ENCODE data around the gene LRP1-AS.
A peak's percentile ranks its signal among the peaks of the same experiment; 100 is the strongest.

The LRP1-AS gene

DNA sequence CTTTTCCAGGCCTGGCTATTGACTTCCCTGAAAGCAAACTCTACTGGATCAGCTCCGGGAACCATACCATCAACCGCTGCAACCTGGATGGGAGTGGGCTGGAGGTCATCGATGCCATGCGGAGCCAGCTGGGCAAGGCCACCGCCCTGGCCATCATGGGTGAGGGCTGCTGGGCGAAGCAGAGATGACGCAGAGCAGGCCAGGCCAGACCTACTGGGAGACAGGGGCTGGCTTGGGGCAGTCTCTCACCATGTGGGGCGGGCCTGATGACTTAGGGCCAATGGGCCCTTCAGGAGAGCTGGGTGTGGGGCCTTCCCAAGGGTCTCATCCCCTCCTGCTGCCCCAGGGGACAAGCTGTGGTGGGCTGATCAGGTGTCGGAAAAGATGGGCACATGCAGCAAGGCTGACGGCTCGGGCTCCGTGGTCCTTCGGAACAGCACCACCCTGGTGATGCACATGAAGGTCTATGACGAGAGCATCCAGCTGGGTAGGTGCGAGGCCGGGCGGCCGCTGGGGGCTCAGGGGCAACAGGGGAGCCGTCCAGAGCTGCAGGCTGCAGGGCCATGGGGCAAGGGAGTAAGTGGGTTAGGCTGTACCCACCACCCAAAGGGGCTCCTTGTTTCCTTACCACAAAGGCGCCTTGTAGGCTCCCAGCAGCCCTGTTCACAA, 33.0 kb upstream of the LRP1-AS start:
- DNase-seq (ENCODE audit: low read depth, low spot score), result no peak

DNA sequence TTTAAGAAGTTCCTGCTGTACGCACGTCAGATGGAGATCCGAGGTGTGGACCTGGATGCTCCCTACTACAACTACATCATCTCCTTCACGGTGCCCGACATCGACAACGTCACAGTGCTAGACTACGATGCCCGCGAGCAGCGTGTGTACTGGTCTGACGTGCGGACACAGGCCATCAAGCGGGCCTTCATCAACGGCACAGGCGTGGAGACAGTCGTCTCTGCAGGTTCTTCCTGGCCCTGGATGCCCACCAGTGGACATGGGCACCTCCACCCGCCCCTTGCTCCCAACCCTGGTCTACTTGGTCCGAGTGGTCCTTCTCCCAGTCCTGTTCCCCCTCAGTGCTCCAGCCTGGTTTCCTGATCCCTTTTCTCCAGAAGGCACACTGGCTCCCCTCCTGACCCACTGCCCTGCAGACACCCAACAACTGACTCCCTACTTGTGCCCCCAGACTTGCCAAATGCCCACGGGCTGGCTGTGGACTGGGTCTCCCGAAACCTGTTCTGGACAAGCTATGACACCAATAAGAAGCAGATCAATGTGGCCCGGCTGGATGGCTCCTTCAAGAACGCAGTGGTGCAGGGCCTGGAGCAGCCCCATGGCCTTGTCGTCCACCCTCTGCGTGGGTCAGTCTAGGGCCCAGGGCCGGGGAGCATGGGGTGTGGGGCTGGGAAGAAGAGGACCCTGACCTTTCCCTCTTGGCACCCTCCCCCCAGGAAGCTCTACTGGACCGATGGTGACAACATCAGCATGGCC, 32.1 kb upstream of the LRP1-AS start:
- no peak for DNase-seq (ENCODE audit: low read depth, low spot score)

DNA sequence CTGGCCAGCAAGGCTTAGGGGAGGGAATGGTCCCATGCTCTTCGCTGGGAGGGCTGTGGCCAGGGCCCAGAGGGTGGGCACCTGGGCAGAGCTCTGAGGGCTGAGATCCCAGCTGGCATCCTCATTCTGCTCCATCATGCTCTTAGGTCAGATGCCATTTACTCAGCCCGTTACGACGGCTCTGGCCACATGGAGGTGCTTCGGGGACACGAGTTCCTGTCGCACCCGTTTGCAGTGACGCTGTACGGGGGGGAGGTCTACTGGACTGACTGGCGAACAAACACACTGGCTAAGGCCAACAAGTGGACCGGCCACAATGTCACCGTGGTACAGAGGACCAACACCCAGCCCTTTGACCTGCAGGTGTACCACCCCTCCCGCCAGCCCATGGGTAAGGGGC, 30.8 kb upstream of the LRP1-AS start:
- DNase-seq (ENCODE audit: low read depth, low spot score), result no peak

DNA sequence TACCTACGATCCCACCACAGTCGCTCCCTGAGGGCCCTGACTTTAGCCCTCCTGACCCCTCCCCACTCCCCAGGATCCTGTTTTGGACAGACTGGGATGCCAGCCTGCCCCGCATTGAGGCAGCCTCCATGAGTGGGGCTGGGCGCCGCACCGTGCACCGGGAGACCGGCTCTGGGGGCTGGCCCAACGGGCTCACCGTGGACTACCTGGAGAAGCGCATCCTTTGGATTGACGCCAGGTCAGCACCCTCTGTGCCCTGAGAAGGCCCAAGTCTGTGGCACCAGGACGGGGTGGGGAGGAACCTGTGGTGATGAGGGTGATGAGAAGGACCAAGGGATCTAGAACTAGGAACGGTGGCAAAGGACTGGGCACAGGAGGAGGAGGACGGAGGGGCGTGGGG, 29.9 kb upstream of the LRP1-AS start:
- no peak for DNase-seq (ENCODE audit: low read depth, low spot score)

DNA sequence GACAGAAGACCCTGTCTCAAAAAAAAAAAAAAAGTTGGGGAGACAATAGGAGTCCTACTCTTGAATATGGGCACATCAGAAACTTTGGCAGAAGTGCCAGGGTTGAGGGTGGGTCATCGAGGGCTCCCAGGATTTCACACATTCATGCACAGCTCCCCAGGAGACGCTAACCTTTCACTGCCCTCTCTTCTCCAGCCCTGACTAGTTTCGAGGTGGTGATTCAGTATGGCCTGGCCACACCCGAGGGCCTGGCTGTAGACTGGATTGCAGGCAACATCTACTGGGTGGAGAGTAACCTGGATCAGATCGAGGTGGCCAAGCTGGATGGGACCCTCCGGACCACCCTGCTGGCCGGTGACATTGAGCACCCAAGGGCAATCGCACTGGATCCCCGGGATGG, 29.4 kb upstream of the LRP1-AS start:
- no peak for DNase-seq (ENCODE audit: low read depth, low spot score)

DNA sequence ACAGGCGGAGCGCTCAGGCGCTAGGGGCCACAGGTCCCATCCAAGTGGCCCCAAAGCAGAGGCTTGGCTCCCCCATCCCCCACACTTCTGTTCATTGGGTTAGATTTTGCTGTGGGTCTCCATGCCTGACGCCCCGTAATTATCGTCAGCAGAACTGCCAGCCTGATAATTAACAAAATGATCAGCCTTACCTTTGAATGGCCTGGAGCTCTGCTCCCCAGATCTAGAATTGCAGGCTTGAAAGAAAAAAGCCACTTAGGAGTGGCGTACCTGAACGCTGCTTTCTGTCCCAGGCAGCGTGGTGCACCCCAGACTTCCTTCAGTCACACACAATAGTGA, 28.7 kb upstream of the LRP1-AS start:
- no peak for DNase-seq (ENCODE audit: low read depth, low spot score)

DNA sequence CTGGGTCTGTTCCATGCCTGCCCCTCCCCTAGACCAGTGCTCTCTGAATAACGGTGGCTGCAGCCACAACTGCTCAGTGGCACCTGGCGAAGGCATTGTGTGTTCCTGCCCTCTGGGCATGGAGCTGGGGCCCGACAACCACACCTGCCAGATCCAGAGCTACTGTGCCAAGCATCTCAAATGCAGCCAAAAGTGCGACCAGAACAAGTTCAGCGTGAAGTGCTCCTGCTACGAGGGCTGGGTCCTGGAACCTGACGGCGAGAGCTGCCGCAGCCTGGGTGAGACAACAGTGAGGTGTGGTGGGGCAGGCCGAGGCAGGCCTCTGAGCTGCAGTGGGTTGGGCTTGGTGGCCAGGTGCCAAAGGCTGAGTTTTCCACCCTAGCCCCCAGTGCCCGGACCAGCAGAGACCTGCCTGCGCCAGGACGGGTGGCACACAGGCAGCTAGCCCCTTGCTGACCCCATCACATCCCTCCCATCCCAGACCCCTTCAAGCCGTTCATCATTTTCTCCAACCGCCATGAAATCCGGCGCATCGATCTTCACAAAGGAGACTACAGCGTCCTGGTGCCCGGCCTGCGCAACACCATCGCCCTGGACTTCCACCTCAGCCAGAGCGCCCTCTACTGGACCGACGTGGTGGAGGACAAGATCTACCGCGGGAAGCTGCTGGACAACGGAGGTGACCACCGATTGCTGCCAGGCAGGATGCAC, 28.2 kb upstream of the LRP1-AS start:
- DNase-seq (ENCODE audit: low read depth, low spot score), result peak; percentile 76

DNA sequence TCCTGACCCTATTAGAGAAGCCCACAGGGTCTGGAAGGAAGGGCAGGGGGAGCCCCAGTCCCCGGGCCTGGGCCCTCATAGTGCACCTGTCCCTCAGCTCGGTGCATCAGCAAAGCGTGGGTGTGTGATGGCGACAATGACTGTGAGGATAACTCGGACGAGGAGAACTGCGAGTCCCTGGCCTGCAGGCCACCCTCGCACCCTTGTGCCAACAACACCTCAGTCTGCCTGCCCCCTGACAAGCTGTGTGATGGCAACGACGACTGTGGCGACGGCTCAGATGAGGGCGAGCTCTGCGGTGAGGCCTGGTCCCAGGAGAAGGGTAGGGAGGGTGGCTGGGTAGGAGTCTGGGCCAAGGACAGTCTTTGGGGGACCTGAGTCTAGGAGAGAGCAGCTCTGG, 26.3 kb upstream of the LRP1-AS start:
- DNase-seq (ENCODE audit: low read depth, low spot score), result no peak

DNA sequence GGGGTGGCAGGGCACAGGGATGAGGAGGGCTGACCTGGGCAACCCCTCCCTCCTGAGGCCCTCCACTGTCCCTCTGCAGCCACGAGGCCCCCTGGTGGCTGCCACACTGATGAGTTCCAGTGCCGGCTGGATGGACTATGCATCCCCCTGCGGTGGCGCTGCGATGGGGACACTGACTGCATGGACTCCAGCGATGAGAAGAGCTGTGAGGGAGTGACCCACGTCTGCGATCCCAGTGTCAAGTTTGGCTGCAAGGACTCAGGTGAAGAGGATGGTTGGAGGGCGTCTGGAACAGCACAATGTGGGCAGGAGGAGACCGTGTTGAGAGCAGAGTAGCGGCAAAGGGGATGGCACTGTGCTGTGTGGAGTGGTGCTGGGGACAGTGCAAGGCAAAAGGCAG, 25.7 kb upstream of the LRP1-AS start:
- peak; percentile 35 for DNase-seq (ENCODE audit: low read depth, low spot score)

DNA sequence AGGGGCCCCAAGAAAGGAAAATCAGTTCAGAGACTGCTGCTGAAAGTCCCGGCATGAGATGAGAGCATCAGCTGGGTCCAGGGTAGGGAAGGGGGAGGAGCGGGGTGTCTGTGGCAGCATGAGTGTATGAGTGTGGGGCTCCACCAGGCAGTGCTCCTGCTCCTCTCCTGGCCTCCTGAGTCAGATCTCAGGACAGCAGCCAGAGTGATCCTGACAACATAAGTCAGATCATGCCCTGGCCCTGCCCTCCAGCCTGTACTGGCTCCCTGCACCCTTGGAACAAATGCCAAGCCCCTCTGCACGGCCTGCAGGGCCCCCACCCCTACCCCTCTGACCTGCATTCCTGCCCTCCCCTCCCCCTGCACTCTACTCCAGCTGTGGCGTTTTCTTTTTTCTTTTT, 24.2 kb upstream of the LRP1-AS start:
- peak; percentile 29 for DNase-seq (ENCODE audit: low read depth, low spot score)

DNA sequence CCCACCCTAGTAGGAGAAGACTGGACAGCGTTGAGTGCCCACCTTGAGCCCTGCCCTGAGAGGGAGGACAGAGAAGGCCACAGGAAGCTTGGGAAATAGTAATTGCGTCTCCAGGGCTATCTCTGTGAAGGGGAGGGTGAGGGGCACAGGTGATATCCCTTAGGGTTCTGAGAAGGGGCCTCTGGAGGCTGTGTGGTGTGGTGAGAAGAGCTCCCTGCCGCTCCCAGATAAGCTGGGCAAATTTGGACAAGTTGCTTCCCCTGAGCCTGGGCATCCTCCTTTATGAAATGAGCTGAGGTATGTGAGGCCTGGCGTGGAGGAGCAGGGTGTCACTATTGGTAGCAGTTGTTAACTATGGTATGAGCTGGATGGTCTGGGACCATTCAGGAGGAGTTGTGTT, 23.5 kb upstream of the LRP1-AS start:
- DNase-seq (ENCODE audit: low read depth, low spot score), result no peak

DNA sequence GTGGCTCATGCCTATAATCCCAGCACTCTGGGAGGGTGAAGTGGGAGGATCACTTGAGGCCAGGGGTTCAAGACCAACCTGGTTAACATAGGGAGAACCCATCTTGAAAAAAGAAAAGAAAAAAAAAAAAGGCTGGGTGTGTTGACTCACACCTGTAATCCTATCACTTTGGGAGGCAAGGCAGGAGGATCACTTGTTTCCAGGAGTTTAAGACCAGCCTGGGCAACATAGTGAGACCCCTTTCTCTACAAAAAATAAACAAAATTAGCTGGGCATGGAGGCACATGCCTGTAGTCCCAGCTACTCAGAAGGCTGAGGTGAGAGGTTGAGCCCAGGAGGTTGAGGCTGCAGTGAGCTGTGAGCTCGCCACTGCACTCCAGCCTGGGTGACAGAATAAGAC, 23.0 kb upstream of the LRP1-AS start:
- DNase-seq (ENCODE audit: low read depth, low spot score), result no peak

DNA sequence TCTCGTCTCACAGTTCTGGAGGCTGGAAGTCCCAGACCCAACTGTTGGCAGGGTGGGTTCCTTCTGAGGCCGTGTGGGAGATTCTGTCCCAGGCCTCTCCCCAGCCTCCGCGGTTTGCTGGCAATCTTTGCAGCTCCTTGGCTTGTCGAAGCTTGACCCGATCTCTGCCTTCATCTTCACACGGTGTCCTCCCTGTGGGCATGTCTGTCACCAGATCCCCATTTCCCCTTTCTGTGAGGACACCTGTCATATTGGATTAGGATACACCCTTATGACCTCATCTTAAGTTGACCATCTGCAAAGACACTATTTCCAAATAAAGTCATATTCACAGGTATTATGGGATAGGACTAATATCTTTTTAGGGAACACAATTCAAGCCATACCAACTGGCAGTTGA, 22.6 kb upstream of the LRP1-AS start:
- no peak for DNase-seq (ENCODE audit: low read depth, low spot score)

DNA sequence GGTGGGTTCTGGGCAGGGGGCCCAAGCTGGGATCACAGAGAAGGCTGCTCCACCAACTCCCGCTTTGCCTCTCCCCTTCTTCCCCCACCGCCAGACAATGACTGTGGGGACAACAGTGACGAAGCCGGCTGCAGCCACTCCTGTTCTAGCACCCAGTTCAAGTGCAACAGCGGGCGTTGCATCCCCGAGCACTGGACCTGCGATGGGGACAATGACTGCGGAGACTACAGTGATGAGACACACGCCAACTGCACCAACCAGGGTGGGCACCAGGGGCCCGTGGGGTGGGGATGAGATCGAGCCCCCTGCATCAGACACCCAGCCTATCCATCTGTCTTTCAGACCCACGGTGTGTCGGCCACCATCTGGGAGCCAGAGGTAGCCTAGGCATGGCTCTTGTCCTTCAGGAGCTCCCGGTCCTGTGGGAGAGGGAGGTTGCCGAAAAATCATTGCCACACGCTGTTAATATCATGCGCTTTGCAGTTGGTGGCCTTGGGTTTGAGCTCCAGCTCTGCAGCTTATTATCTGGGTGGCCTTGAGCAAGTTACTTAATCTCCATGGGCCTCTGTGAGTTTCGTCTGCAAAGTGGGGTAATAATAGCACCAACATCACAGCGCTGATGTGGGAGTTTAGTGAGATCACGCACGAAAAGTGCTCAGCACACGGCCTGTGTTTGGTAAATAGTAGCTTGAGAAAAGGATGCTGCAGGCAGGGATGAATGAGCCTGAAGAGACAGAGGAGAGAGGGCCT, 21.8 kb upstream of the LRP1-AS start:
- DNase-seq (ENCODE audit: low read depth, low spot score), result no peak

DNA sequence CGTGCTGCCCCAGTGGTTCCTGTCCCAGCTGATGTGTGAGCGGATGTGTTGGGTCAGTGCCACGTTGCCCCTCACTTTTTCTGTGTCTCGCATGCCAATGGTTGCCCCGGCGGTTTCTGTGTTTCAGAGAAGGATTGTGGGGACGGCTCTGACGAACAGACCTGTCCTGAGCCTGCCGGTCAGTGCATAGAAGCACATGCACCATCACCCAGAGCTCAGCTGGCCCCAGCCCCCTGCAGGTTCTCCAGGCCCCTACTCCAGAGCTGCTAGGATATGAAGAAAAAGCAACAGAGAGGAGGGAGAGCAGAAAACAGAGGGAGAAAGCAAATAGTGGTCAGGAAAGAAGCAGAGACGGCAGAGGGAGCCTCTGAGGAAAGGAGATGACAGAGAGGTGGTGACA, 20.6 kb upstream of the LRP1-AS start:
- no peak for DNase-seq (ENCODE audit: low read depth, low spot score)

DNA sequence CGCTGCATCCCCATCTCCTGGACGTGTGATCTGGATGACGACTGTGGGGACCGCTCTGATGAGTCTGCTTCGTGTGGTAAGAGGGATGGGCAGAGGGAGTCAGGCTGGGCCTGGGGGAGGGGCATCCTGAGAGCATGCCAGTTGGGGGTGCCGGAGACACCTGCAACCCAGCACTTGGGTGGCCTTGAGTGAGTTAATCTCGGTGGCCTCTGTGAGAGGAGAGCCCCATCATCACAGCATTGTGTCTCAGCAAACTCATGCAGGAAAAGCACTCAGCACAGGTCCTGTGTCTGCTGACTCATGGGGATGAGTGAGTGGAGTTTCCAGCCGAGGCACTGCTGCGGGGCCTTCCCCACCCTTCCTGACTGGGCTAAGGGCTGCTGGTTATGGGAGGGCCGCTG, 19.6 kb upstream of the LRP1-AS start:
- DNase-seq (ENCODE audit: low read depth, low spot score), result peak; percentile 66

DNA sequence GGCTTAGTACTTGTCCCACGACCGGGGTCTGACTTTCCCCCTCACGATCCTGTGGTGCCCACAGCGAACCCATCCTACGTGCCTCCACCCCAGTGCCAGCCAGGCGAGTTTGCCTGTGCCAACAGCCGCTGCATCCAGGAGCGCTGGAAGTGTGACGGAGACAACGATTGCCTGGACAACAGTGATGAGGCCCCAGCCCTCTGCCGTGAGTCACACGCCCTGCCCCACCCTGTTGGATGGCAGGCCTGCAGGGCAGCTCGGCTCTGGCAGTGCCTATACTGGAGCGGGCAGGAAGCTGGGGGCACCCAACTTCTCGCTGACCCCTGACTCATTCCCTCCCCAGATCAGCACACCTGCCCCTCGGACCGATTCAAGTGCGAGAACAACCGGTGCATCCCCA, 18.3 kb upstream of the LRP1-AS start:
- no peak for DNase-seq (ENCODE audit: low read depth, low spot score)

DNA sequence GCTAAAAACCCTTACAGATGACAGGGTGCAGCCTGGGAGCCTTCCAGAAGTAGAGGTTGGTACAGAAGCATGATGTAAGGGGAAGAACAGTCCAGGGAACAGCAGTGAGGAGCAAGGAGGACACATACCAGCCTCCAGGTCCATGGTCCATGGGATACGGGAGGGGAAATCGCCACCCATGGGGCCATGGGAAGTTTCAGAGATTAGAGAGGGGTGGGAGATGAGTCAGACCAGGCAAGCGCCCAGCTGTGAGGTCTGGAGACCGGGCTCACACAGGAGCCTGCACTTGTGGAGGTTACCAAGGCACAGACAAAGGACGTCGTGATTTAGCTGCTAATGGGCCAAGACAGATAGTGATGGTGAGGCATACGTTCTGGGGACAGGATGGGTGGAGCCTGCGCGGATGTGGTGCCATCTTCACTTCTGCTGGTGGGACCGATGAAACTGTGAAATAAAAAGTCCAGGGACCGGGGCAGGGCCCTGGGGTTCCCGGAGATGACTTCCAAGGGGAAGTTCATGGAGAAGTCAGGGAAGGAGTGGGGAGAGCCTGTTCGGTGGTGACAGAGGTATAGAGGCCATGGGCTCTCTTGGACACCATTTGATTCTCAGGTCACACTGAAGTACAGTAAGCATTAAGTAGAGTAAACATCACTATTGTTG, 17.7 kb upstream of the LRP1-AS start:
- peak; percentile 29 for DNase-seq (ENCODE audit: low read depth, low spot score)

DNA sequence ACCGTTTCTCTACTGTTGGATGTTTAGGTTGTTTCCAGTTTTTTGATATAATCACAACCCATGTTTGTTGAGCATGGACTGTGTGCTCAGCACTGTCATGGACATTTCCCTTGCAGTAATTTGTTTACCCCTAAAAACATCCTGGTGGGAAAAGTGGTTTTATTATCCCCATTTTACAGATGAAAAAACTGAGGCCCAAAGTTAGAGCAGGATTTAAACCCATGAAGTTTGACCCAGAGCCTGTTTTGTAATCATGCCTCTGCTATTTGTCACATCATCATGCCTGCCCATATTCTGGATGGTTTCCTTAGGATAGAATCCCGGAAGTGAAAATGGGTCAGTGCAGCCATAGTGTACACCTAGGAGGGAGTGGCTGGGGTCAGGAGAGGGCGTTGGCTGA, 17.0 kb upstream of the LRP1-AS start:
- DNase-seq (ENCODE audit: low read depth, low spot score), result no peak

DNA sequence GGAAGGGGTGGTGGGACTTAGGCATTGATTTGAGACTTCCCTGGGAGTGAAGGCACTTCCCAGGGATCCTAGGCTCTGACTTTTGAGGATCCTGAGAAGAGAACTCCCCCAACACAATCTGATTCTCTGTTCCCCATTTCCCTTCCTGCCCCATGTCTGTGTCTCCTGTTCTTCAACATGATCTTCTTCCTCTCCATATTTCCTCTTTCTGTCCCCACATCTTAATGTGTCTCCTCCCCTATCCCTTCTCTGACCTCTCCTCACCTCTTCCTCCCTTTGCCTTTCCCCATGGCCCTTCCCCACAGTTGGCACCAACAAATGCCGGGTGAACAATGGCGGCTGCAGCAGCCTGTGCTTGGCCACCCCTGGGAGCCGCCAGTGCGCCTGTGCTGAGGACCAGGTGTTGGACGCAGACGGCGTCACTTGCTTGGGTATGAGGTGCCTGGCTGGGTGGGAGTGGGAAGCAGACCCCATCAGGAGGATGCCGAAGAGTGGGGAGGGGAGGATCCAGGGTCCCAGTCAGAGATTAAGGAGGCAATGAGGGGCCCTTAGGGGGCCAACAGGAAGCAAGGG, 15.2 kb upstream of the LRP1-AS start:
- no peak for DNase-seq (ENCODE audit: low read depth, low spot score)

DNA sequence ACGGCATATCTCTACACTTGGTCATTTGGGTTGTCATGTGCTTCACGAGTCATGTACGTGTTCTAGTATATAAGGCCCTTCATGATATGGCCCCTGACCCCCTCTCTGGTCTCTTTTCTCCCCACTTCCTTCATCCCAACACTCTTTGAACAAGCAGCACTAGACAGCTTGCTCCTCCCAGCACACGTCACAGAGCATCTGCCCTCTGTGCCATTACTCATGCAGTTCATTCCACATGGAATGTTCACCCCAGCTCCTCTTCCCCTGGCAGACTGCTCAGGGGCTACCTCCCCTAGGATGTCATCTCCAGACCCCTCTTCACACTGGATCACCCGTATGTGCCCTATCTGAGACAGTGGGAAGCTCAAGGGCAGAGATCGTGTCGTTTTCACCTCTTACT, 14.1 kb upstream of the LRP1-AS start:
- no peak for DNase-seq (ENCODE audit: low read depth, low spot score)

All from astrocyte of the hippocampus (primary cell).